GM21528 (cell line): ENCODE measurements around the gene MTRF1L.
"Not testable (repeated sequence)": the region's sequence is repeated elsewhere in the genome, so short reads cannot be mapped to it uniquely, and the experiment has no call there.

Experiments
- ATAC-seq: cut with Tn5 transposase; IDR thresholded peaks from one replicate; pipeline ENCODE4 v1.9.1; 2021; ENCODE audit warnings: mild to moderate bottlenecking, moderate library complexity; ENCODE audit not compliant: unreplicated experiment, low FRiP score

MTRF1L gene

GRCh38 chr6:152975204-152975915, 27.1 kb downstream of the MTRF1L start:
- no peak for ATAC-seq

DNA sequence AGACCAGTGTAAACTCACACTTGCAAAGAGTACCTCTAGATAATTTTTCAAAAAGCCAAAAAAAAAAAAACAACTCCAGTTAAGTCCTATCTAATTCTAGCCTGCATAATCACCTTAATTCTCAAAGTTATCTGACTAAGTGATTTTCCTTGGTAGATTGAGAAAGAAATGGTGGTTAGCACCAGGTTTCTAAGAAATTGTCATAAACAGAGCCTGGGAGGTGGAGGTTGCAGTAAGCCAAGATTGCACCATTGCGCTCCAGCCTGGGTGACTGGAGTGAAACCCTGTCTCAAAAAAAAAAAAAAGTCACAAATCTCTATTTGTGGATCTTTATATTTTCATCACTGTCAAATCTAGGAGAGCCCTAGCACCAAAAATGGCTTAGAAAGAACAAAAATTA, 28.6 kb downstream of the MTRF1L start:
- no peak for ATAC-seq

GRCh38 chr6:152969688-152970418, 32.7 kb downstream of the MTRF1L start:
- no peak for ATAC-seq

GRCh38 chr6:152966168-152966894, 36.2 kb downstream of the MTRF1L start:
- not testable (repeated sequence) for ATAC-seq

DNA sequence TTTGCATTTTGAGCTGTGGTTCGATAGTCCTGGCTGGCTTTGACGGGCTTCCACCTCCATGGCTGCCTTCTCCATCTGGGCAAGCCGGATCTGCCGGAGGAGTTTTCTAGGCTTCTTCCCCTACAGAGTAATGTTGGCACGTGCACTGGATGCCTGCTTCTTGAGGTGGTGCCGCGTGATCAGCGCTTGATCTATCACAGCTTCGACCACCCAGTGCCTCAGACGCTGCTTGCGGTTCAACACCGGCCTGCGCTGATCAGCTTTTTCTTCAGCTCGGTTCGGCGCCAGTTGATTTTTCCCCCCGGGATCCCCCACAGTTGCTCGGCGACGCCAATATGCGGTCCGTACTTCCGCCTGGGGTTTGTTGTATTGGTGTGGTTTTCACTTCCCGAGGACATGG, 43.2 kb downstream of the MTRF1L start:
- ATAC-seq: no peak

DNA sequence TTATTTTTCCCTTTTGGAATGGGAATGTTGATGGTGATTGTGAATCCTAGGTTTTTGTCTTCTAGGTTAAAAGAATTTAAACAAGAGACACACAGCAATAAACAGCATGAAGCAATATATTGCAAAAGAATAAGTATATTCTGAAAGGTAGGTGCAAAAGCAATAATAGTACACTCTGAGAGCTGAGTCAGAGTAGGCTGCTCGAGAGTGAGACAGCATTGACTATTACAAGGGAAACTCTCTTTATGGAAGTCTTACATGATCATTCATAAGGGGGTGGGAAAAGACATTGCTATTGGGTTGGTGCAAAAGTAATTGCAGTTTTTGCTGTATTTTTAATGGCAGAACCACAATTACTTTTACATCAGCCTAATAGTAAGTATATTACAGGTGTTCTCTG, 44.7 kb downstream of the MTRF1L start:
- no peak for ATAC-seq

- no peak for ATAC-seq
Observed at GRCh38 chr6:152954443-152954842, 48.1 kb downstream of the MTRF1L start.

- ATAC-seq: no peak
Observed at GRCh38 chr6:152952866-152953509, 49.5 kb downstream of the MTRF1L start.

GRCh38 chr6:152952045-152952444, 50.5 kb downstream of the MTRF1L start:
- no peak for ATAC-seq

DNA sequence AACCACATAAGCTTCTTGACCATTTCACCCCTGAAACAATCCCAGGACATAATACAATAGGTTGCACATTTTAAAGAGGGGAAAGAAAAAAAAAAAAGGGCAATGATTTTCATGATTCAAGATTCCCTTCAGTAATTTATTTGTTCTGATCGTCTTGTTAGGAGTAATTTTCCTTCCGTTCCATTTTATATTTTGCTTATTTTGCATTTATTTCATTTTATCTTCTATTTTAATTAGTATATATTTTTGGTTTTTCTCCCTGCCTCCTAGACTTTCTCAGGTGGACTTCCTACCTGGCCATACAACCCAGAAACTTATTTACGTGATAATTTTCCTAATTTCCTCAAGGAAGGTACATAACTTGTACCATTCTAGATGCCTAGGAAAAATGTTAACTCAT, 52.3 kb downstream of the MTRF1L start:
- ATAC-seq: no peak

DNA sequence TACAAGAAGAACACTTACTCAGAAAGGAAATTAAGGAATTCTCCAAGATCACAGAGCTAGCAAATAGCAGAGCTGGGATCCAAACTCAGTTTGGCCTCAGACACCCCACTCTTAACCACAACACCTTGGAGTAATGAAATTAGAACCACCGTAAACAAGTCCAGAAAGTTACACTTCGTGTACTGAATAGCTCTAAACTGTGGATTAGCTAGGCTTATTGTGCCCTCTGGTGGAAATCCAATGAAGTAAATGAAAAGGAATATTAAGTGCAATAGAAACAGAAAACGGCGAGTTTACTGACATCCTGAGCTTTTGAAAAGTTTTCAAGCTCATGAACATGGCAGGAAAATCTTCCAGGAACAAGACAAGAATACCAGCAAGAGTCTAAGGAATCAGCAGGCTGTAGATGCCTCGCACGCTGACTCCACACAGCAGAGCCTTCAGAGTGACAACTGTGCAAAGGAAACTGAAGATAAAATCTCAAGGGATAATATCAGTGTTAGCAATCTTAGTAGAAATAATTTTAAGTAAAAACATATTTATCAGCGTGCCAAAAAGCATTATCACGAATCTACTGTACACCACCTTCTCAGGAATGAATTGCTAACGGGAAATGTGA, 54.2 kb downstream of the MTRF1L start:
- peak; percentile 86 for ATAC-seq

- no peak for ATAC-seq
Observed at GRCh38 chr6:152946995-152947394, 55.5 kb downstream of the MTRF1L start.

DNA sequence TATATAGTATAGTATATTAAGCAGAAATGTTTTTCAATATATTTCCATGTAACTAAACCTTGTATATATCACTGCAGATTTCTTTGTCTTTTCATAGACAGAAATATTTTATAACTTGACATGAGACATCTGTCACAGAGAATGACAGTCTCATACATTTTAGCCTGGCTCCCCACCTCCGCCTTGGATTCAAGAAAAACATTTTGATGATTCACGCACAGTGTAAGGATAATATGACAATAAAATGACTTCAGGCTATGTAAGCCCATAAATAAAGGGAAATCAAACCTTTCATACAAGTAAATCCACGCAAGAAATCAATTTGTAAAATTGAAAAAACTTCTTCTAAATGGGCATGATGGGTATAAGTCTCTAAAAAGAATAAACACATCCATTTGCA, 56.0 kb downstream of the MTRF1L start:
- no peak for ATAC-seq

DNA sequence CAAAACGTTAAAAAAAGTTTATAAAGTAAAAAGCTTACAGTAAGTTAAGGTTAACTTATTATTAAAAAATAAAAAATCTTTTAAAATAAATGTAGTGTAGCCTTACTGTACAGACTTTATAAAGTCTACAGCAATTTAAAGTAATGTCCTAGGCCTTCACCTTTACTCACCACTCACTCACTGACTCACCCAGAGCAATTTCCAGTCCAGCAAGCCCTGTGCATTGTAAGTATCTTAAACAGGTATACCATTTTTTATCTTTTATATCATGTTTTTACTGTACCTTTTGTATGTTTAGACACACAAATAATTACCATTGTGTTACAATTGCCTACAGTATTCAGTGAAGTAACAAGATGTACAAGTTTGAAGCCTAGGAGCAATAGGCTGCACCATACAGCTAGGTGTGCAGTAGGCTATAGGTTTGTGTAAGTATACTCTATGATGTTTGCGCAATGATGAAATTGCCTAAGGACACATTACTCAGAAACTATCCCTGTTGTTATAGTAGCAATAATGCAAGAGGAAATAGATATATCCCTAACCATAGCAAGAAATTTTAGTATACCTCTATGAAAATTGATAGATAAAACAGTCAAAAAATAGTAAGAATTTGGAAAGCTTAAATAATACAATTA, 59.1 kb downstream of the MTRF1L start:
- no peak for ATAC-seq

- ATAC-seq: no peak
Observed at GRCh38 chr6:152942319-152942869, 60.1 kb downstream of the MTRF1L start.

DNA sequence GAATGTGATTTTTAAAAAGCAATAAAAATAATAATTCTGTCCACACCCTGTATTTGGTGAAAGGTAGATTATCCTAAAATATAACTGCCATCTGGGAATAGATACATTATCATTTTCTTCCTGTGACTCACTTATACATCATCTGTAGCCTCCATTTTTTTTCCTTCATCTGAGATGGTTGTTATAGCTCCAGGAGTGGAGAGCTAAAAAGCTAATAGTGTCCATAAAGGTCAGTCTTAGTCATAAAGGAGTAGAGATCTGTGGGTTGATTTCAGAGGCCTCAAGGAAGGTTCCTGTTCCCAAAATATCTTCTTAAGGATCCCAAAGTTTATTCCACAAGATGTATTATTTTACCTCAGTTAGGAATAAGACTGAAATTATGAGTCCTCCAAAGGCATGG, 60.8 kb downstream of the MTRF1L start:
- ATAC-seq: no peak
